HG02943 (cell line): ENCODE measurements around the gene ANP32A.
"Not testable (repeated sequence)": the region's sequence is repeated elsewhere in the genome, so short reads cannot be mapped to it uniquely, and the experiment has no call there.

Experiments
- ATAC-seq: cut with Tn5 transposase; IDR thresholded peaks from one replicate; pipeline ENCODE4 v1.9.1; 2021; ENCODE audit warnings: mild to moderate bottlenecking, low read depth, moderate library complexity; ENCODE audit not compliant: unreplicated experiment

The ANP32A gene

GRCh38 chr15:68759982-68760579 lies 60.6 kb downstream of the ANP32A start:
- ATAC-seq: not testable (repeated sequence)

- no peak for ATAC-seq
Measured at GRCh38 chr15:68755731-68756130, 65.0 kb downstream of the ANP32A start.

- ATAC-seq: no peak
Measured at GRCh38 chr15:68751622-68752021, 69.1 kb downstream of the ANP32A start.

- ATAC-seq: no peak
Measured at GRCh38 chr15:68749793-68750192, 70.9 kb downstream of the ANP32A start.

- ATAC-seq: no peak
Measured at GRCh38 chr15:68749365-68749764, 71.3 kb downstream of the ANP32A start.

GRCh38 chr15:68743256-68743655 lies 77.4 kb downstream of the ANP32A start:
- no peak for ATAC-seq

GRCh38 chr15:68739390-68740080 lies 81.2 kb downstream of the ANP32A start:
- ATAC-seq: no peak

- ATAC-seq: no peak
Measured at GRCh38 chr15:68735610-68736009, 85.1 kb downstream of the ANP32A start.

GRCh38 chr15:68734881-68735280 lies 85.8 kb downstream of the ANP32A start:
- no peak for ATAC-seq

GRCh38 chr15:68734352-68734751 lies 86.3 kb downstream of the ANP32A start:
- no peak for ATAC-seq

- ATAC-seq: no peak
Measured at GRCh38 chr15:68733666-68734065, 87.0 kb downstream of the ANP32A start.

GRCh38 chr15:68732451-68732850 lies 88.2 kb downstream of the ANP32A start:
- ATAC-seq: no peak

- no peak for ATAC-seq
Measured at GRCh38 chr15:68730976-68731897, 89.5 kb downstream of the ANP32A start.

GRCh38 chr15:68730471-68730919 lies 90.2 kb downstream of the ANP32A start:
- no peak for ATAC-seq

- ATAC-seq: no peak
Measured at GRCh38 chr15:68729789-68730411, 90.8 kb downstream of the ANP32A start.
